ENCODE results near the gene TACC2. TPM values are rescaled to one million over a fixed set of nuclear protein-coding genes. Genes with fewer than 3 reads are reported as not detected.

TACC2 gene
- total and polyA plus RNA-seq, 9 of the 15 experiments (the other 6 are each of a cell fraction or from before 2014, with no cell fraction given) = under 0.01 to 0.35 (median 0.03) TPM; not detected in 6

DNA sequence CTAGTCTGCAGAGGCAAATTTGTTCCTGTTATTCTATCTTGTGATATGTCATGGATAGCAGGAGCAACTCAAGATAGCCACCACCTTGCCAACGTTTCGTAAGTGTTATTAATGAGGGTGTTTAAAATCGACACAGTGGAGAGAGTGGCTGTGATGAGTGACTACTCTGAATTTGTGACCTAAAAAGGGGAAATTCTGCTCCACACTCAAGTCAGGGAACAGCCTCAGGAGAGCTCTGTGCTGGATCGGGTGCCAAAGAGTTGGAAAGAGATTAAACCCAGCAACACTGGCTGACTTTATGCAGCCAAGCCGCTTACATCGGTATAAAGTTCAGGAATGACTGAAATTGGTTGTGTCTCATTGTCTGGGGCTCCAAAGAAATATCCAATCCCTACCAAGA lies 9.5 kb downstream of the TACC2 start (continued):
- TF ChIP-seq, protein P1, sequence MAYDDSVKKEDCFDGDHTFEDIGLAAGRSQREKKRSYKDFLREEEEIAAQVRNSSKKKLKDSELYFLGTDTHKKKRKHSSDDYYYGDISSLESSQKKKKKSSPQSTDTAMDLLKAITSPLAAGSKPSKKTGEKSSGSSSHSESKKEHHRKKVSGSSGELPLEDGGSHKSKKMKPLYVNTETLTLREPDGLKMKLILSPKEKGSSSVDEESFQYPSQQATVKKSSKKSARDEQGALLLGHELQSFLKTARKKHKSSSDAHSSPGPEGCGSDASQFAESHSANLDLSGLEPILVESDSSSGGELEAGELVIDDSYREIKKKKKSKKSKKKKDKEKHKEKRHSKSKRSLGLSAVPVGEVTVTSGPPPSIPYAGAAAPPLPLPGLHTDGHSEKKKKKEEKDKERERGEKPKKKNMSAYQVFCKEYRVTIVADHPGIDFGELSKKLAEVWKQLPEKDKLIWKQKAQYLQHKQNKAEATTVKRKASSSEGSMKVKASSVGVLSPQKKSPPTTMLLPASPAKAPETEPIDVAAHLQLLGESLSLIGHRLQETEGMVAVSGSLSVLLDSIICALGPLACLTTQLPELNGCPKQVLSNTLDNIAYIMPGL (CRISPR knock-in tag; IDR thresholded peaks at IDR 0.05) = no peak
- TF ChIP-seq STAT5A (IDR thresholded peaks at IDR 0.05; ENCODE audit: borderline replicate concordance, low read length) = no peak

GRCh38 chr10:121999301-121999700 lies 10.3 kb downstream of the TACC2 start:
- no peak for FAIRE-seq
- H3K27ac ChIP-seq (ENCODE audit: extremely low read depth, low read depth, low read length) = no peak overlapping the region
- no peaks in the 10 kb centered on the region for H3K4me1 ChIP-seq (replicated peaks in 1 of 2; ENCODE audit: control insufficient read depth in 2 of 2, insufficient read depth in 2 of 2, low read length in 2 of 2)
- no peak for DNase-seq (ENCODE audit: extremely low read depth in 1 of 4, low spot score in 3 of 4)
- no peak overlapping the region for H3K4me3 ChIP-seq
- H3K9ac ChIP-seq (ENCODE audit: insufficient read depth in 1 of 2, low read depth in 2 of 2, low read length in 2 of 2) = no peak overlapping the region
- intact Hi-C loops (cut with micrococcal nuclease) = no loop called here
- CTCF ChIA-PET (ENCODE audit: low intra/inter-chr PET ratio) = no interaction called here
- POLR2A ChIA-PET = no interaction called here
- peaks cover 6 to 28% of the 10 kb centered on the region in 2 experiments; a peak in 3 of 5 replicates for H3K27me3 ChIP-seq (ENCODE audit: control insufficient read depth in 2 of 2, insufficient read depth in 2 of 2, low read length in 2 of 2)
- no peaks in the 10 kb centered on the region for H3K9me1 ChIP-seq (ENCODE audit: control insufficient read depth, insufficient read depth, low read length)
- WGBS (ENCODE audit: insufficient coverage, low coverage, missing lambda C conversion rate) = 2% methylated on average over 4 of the region's 4 CpGs
- H4K20me1 ChIP-seq (replicated peaks; ENCODE audit: control insufficient read depth, insufficient read depth, low read length) = no peaks in the 10 kb centered on the region
- BruUV-seq (replicated peaks) = no TSS peak
- no peak overlapping the region for H3K4me2 ChIP-seq (ENCODE audit: insufficient read depth, low read length)
- H3K9me3 ChIP-seq (replicated peaks; ENCODE audit: control insufficient read depth, insufficient read depth, low read depth, low read length) = no peaks in the 10 kb centered on the region
- in situ Hi-C loops (cut with MboI) = no loop called here
- H3K79me2 ChIP-seq (ENCODE audit: control insufficient read depth, insufficient read depth, low read length) = no peaks in the 10 kb centered on the region
- H2AFZ ChIP-seq (ENCODE audit: low read depth, low read length) = no peak overlapping the region
- no peaks in the 10 kb centered on the region for H3K36me3 ChIP-seq (ENCODE audit: control insufficient read depth, insufficient read depth, low read length)
- ATAC-seq = no peak
- TF ChIP-seq GABPA (tag; conservative IDR thresholded peaks at IDR 0.05; ENCODE audit: low read depth) = no peak
- TF ChIP-seq CAMTA2 (CRISPR knock-in tag; conservative IDR thresholded peaks at IDR 0.05) = no peak
- no peak for TF ChIP-seq ZNF780A (CRISPR knock-in tag; IDR thresholded peaks at IDR 0.05)
- no peak for TF ChIP-seq NUFIP1 (IDR thresholded peaks at IDR 0.05; ENCODE audit: partially characterized antibody)
- no peak for TF ChIP-seq ATF1 (CRISPR knock-in tag; IDR thresholded peaks at IDR 0.05)
- no peak for TF ChIP-seq ATF1 (tag; IDR thresholded peaks at IDR 0.05)
- no peak for TF ChIP-seq RNF2 (IDR thresholded peaks at IDR 0.05)
- no peak for TF ChIP-seq E2F8 (IDR thresholded peaks at IDR 0.05; ENCODE audit: low read depth, partially characterized antibody)
- no peak for TF ChIP-seq ZNF197 (CRISPR knock-in tag; IDR thresholded peaks at IDR 0.05; ENCODE audit: low read depth)
- TF ChIP-seq CLOCK (CRISPR knock-in tag; IDR thresholded peaks at IDR 0.05; ENCODE audit: borderline replicate concordance) = no peak
